ENCODE measurements around the gene UMPS.
"Not testable (repeated sequence)": the region's sequence is repeated elsewhere in the genome, so short reads cannot be mapped to it uniquely, and the experiment has no call there.

DNA sequence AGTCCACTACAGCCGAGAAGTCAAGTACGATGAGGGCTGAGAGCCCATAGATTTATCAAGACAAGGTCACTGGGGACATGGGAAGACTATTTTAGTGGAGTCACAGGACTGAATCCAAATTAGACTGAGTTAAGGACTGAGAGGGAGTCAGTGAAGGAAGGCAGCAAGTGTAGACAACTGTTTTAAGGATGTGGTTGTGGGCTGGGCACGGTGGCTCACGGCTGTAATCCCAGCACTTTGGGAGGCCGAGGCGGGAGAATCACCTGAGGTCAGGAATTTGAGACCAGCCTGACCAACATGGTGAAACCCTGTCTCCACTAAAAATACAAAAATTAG, 52.1 kb downstream of the UMPS start:
- not testable (repeated sequence) for TF ChIP-seq POLR2AphosphoS2 (conservative IDR thresholded peaks at IDR 0.05; ENCODE audit: low read length); POLR2A (IDR thresholded peaks at IDR 0.05; ENCODE audit: low read length); CEBPB (IDR thresholded peaks at IDR 0.05); CBX8 (IDR thresholded peaks at IDR 0.05)
- TF ChIP-seq, protein P1, sequence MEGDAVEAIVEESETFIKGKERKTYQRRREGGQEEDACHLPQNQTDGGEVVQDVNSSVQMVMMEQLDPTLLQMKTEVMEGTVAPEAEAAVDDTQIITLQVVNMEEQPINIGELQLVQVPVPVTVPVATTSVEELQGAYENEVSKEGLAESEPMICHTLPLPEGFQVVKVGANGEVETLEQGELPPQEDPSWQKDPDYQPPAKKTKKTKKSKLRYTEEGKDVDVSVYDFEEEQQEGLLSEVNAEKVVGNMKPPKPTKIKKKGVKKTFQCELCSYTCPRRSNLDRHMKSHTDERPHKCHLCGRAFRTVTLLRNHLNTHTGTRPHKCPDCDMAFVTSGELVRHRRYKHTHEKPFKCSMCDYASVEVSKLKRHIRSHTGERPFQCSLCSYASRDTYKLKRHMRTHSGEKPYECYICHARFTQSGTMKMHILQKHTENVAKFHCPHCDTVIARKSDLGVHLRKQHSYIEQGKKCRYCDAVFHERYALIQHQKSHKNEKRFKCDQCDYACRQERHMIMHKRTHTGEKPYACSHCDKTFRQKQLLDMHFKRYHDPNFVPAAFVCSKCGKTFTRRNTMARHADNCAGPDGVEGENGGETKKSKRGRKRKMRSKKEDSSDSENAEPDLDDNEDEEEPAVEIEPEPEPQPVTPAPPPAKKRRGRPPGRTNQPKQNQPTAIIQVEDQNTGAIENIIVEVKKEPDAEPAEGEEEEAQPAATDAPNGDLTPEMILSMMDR (IDR thresholded peaks at IDR 0.05) = not testable (repeated sequence)
- TF ChIP-seq, protein P2, sequence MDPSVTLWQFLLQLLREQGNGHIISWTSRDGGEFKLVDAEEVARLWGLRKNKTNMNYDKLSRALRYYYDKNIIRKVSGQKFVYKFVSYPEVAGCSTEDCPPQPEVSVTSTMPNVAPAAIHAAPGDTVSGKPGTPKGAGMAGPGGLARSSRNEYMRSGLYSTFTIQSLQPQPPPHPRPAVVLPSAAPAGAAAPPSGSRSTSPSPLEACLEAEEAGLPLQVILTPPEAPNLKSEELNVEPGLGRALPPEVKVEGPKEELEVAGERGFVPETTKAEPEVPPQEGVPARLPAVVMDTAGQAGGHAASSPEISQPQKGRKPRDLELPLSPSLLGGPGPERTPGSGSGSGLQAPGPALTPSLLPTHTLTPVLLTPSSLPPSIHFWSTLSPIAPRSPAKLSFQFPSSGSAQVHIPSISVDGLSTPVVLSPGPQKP (IDR thresholded peaks at IDR 0.05; ENCODE audit: low read depth, low read length) = not testable (repeated sequence)
